ENCODE measurements around the gene TNFSF8. TPM values are rescaled to one million over a fixed set of nuclear protein-coding genes. Genes with fewer than 3 reads are reported as not detected.

TNFSF8 gene
- total RNA-seq, 1 experiment from 2014 or later: 0.15 TPM

DNA sequence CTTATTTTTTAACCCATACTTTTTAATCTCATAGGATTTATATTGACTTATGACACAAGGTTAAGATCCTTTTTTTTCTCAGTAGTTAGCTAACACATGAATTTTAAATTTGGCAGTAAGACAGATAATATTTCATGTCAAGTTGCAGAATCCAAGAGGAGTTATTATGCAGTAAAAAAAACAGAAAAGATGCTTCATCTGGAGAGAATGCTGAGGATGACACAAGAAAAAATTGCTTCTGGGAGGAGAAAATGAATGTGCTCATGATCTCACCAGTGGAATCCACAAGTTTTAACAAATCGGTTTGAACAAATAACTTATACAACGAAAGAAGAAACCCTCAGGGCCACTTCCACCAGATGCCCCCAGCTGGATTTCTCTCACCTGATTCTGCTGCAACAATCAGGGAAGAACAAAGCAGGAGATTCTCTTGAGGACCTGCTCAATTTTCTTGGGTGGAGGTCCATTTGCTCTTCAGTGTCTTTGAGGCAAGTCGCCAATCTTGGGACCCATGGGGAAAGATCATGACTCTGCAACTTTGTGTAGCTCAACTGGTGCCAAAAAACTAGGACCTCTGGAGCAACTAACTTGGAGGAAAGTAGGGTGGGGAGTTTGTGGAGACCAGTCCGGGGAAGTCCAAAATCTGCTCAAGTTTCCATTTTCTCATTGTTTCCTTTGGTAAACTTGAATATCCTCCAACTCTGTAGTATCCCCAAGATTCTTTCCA lies 74.0 kb downstream of the TNFSF8 start:
- no peak overlapping the region for H3K27ac ChIP-seq (ENCODE audit: low read length)

DNA sequence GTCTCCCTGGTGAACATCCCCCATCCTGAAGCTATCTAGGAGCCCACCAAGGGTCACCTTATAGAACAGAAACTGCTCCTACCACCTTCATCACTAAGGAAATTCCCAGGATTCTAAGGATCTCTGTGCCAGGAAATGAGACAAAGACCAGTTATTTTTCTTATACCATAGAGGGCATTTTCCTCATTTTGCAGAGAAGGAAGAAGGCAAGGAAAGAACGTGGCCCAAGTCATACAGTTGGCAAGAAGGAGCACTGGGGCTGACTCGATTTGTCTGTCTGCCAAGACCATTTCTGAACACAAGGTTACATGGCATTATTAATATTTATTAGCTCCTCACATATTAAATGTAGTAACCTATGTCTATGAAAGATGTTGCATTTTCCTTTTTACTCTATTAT lies 74.9 kb downstream of the TNFSF8 start:
- no peaks in the 10 kb centered on the region for H3K4me1 ChIP-seq (ENCODE audit: control insufficient read depth, insufficient read depth, low read length)
- TF ChIP-seq POLR2AphosphoS5 (IDR thresholded peaks at IDR 0.05; ENCODE audit: low read depth, low read length): no peak
- TF ChIP-seq SIN3A (IDR thresholded peaks at IDR 0.05; ENCODE audit: borderline replicate concordance, insufficient read depth, low read depth, low read length): no peak
- TF ChIP-seq, protein P1, sequence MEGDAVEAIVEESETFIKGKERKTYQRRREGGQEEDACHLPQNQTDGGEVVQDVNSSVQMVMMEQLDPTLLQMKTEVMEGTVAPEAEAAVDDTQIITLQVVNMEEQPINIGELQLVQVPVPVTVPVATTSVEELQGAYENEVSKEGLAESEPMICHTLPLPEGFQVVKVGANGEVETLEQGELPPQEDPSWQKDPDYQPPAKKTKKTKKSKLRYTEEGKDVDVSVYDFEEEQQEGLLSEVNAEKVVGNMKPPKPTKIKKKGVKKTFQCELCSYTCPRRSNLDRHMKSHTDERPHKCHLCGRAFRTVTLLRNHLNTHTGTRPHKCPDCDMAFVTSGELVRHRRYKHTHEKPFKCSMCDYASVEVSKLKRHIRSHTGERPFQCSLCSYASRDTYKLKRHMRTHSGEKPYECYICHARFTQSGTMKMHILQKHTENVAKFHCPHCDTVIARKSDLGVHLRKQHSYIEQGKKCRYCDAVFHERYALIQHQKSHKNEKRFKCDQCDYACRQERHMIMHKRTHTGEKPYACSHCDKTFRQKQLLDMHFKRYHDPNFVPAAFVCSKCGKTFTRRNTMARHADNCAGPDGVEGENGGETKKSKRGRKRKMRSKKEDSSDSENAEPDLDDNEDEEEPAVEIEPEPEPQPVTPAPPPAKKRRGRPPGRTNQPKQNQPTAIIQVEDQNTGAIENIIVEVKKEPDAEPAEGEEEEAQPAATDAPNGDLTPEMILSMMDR (IDR thresholded peaks at IDR 0.05): no peak
- H3K4me3 ChIP-seq (ENCODE audit: low read depth in 2 of 2, low read length in 2 of 2): no peak overlapping the region
- intact Hi-C loops (cut with micrococcal nuclease; ENCODE audit: unreplicated experiment): no loop called here
- no peak for ATAC-seq
- BruUV-seq (replicated peaks): no TSS peak
- POLR2A ChIA-PET: no interaction called here
- CTCF ChIA-PET: no interaction called here
- no peak overlapping the region for H3K27ac ChIP-seq (ENCODE audit: low read length)
- H3K36me3 ChIP-seq (ENCODE audit: control insufficient read depth, insufficient read depth, low read length): no peaks in the 10 kb centered on the region
- no peaks in the 10 kb centered on the region for H3K27me3 ChIP-seq (ENCODE audit: control insufficient read depth, insufficient read depth, low read length)
- H3K9me3 ChIP-seq (ENCODE audit: control insufficient read depth, insufficient read depth, low read depth, low read length): no peaks in the 10 kb centered on the region
- no peak for DNase-seq (ENCODE audit: low read depth, low spot score)
- in situ Hi-C loops (cut with HindIII; ENCODE audit: low pct_unique_long_range_greater_than_20kb, low sequenced_read_pairs): no loop called here

More for the DNA sequence above, 74.0 kb downstream of the TNFSF8 start:
- no peak for ATAC-seq
- no TSS peak for BruUV-seq (replicated peaks)
- no peak for DNase-seq (ENCODE audit: low read depth, low spot score)
- intact Hi-C loops (cut with micrococcal nuclease; ENCODE audit: unreplicated experiment) (no loop called here), in situ Hi-C loops (cut with HindIII; ENCODE audit: low pct_unique_long_range_greater_than_20kb, low sequenced_read_pairs) (no loop called here)
- H3K36me3 ChIP-seq (ENCODE audit: control insufficient read depth, insufficient read depth, low read length): no peaks in the 10 kb centered on the region
- no peaks in the 10 kb centered on the region for H3K27me3 ChIP-seq (ENCODE audit: control insufficient read depth, insufficient read depth, low read length)
- no peak for TF ChIP-seq POLR2AphosphoS5 (IDR thresholded peaks at IDR 0.05; ENCODE audit: low read depth, low read length)
- TF ChIP-seq, protein P1 (IDR thresholded peaks at IDR 0.05): no peak
- TF ChIP-seq, protein P2, sequence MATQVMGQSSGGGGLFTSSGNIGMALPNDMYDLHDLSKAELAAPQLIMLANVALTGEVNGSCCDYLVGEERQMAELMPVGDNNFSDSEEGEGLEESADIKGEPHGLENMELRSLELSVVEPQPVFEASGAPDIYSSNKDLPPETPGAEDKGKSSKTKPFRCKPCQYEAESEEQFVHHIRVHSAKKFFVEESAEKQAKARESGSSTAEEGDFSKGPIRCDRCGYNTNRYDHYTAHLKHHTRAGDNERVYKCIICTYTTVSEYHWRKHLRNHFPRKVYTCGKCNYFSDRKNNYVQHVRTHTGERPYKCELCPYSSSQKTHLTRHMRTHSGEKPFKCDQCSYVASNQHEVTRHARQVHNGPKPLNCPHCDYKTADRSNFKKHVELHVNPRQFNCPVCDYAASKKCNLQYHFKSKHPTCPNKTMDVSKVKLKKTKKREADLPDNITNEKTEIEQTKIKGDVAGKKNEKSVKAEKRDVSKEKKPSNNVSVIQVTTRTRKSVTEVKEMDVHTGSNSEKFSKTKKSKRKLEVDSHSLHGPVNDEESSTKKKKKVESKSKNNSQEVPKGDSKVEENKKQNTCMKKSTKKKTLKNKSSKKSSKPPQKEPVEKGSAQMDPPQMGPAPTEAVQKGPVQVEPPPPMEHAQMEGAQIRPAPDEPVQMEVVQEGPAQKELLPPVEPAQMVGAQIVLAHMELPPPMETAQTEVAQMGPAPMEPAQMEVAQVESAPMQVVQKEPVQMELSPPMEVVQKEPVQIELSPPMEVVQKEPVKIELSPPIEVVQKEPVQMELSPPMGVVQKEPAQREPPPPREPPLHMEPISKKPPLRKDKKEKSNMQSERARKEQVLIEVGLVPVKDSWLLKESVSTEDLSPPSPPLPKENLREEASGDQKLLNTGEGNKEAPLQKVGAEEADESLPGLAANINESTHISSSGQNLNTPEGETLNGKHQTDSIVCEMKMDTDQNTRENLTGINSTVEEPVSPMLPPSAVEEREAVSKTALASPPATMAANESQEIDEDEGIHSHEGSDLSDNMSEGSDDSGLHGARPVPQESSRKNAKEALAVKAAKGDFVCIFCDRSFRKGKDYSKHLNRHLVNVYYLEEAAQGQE (IDR thresholded peaks at IDR 0.05; ENCODE audit: insufficient read depth in 1 of 2, low read depth in 2 of 2, low read length in 1 of 2): no peak
- no peak for TF ChIP-seq TCF7L2 (IDR thresholded peaks at IDR 0.05; ENCODE audit: low read depth, low read length)
- no peak for TF ChIP-seq SIN3A (IDR thresholded peaks at IDR 0.05; ENCODE audit: borderline replicate concordance, insufficient read depth, low read depth, low read length)
- H3K4me1 ChIP-seq (ENCODE audit: control insufficient read depth, insufficient read depth, low read length): no peaks in the 10 kb centered on the region
- POLR2A ChIA-PET: no interaction called here
- no peak overlapping the region for H3K4me3 ChIP-seq (ENCODE audit: low read depth in 2 of 2, low read length in 2 of 2)
- H3K9me3 ChIP-seq (ENCODE audit: control insufficient read depth, insufficient read depth, low read depth, low read length): no peaks in the 10 kb centered on the region
- CTCF ChIA-PET: no interaction called here

Measured in Panc1 (cell line).